NCI-H748 (cell line): ENCODE measurements around the gene HDAC10.
"Not testable (repeated sequence)": the region's sequence is repeated elsewhere in the genome, so short reads cannot be mapped to it uniquely, and the experiment has no call there.

ENCODE experiments used
- DNase-seq: peaks from one replicate; lab custom pipeline; 2025; ENCODE audit not compliant: unreplicated experiment; lab: John Stamatoyannopoulos, UW

The HDAC10 gene

GRCh38 chr22:50218153-50218995, 32.7 kb downstream of the HDAC10 start:
- peak; percentile 18 for DNase-seq

- no peak for DNase-seq
Measured at GRCh38 chr22:50217543-50218152, 33.4 kb downstream of the HDAC10 start.

GRCh38 chr22:50216684-50217520, 34.2 kb downstream of the HDAC10 start:
- no peak for DNase-seq

- DNase-seq: no peak
Measured at GRCh38 chr22:50216055-50216683, 34.9 kb downstream of the HDAC10 start.

- no peak for DNase-seq
Measured at GRCh38 chr22:50215297-50216054, 35.6 kb downstream of the HDAC10 start.

- DNase-seq: no peak
Measured at GRCh38 chr22:50213263-50213662, 37.8 kb downstream of the HDAC10 start.

GRCh38 chr22:50211147-50211546, 39.9 kb downstream of the HDAC10 start:
- no peak for DNase-seq

- DNase-seq: no peak
Measured at GRCh38 chr22:50210378-50211139, 40.5 kb downstream of the HDAC10 start.

GRCh38 chr22:50209893-50210292, 41.2 kb downstream of the HDAC10 start:
- DNase-seq: peak; percentile 51

- DNase-seq: no peak
Measured at GRCh38 chr22:50208939-50209892, 41.8 kb downstream of the HDAC10 start.

GRCh38 chr22:50208430-50208938, 42.6 kb downstream of the HDAC10 start:
- DNase-seq: no peak

GRCh38 chr22:50207383-50208140, 43.5 kb downstream of the HDAC10 start:
- no peak for DNase-seq

- DNase-seq: no peak
Measured at GRCh38 chr22:50206599-50206998, 44.5 kb downstream of the HDAC10 start.

- no peak for DNase-seq
Measured at GRCh38 chr22:50205781-50206569, 45.1 kb downstream of the HDAC10 start.

- not testable (repeated sequence) for DNase-seq
Measured at GRCh38 chr22:50204998-50205397, 46.1 kb downstream of the HDAC10 start.

- DNase-seq: no peak
Measured at GRCh38 chr22:50204571-50204970, 46.5 kb downstream of the HDAC10 start.

- DNase-seq: no peak
Measured at GRCh38 chr22:50203288-50203687, 47.8 kb downstream of the HDAC10 start.
